SK-N-SH (cell line): Measurements from ENCODE around the gene IL18BP.

Source experiments
- CHD2 ChIP-seq: fragments of 150-350 bp; IDR thresholded peaks from 2 replicates; pipeline ENCODE4 v1.6.1; 2018; ENCODE audit warnings: low read length; ENCODE audit not compliant: partially characterized antibody
- ELF1 ChIP-seq: IDR thresholded peaks from 2 replicates; pipeline ENCODE4 v1.4.0; 2012
- EP300 ChIP-seq, 2 experiments: IDR thresholded peaks; 2 replicates each; pipeline versions ENCODE4 v1.4.0 to v1.6.1; 2012; ENCODE audit warnings: borderline replicate concordance in 1 of 2, low read depth in 1 of 2, low read length in 1 of 2
- NFIC ChIP-seq: IDR thresholded peaks from 2 replicates; pipeline ENCODE4 v1.4.0; 2012; ENCODE audit warnings: borderline replicate concordance
- RXRA ChIP-seq: IDR thresholded peaks from 2 replicates; pipeline ENCODE4 v1.4.0; 2012; ENCODE audit warnings: low read depth, mild to moderate bottlenecking, borderline replicate concordance
- TEAD4 ChIP-seq: IDR thresholded peaks from 2 replicates; pipeline ENCODE4 v1.4.0; 2012; ENCODE audit warnings: mild to moderate bottlenecking, borderline replicate concordance; ENCODE audit not compliant: insufficient read depth
- TF ChIP-seq, protein P1 (sequence below): fragments of 200-600 bp; sonication (generic); IDR thresholded peaks from 2 replicates; pipeline ENCODE4 v1.6.1; 2017; ENCODE audit warnings: antibody characterized with exemption, mild to moderate bottlenecking, moderate library complexity

DNA sequence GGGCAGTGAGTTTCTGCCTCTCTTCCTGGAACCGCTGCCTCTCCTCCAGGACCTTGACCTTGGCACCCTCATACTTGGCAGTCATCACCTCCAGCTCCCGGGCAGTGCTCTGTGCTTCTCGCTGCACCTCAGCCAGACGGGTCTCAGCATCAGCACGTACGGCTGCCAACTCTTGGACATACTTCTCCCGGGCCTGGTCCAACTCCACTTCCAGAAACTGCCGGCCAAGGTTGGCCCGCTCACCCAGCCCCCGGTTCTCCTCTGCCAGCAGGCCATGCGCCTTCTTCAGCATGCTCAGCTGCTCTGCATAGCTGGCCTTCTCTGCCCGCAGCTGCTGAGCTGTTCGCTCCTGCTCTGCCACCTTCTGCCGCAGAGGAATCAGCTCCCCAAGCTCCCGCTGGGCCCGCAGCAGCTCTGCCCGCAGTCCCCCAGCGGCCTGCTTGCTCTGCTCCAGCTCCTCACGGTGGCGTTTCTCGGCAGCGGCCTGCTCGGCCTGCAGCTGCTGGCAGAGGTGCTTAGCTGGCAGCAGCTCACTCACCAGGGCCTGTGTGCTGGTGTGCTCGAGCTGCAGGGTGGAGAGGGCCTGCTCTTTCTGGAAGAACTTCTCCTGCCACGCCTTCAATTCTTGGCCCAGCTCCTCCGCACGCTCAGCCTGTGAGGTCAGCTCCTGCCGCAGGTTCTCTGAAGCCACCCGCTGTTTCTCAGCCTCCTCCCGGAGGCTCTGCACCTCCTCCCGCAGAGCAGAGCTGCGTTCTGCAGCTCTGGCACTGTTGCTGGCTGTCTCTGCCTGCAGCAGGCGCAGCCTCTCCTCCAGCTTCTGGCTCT lies 14.4 kb downstream of the IL18BP start:
- TF ChIP-seq NFIC (no peak), TEAD4 (no peak), CHD2 (no peak), RXRA (no peak), ELF1 (no peak), EP300 (IDR thresholded peaks at IDR 0.05; ENCODE audit: borderline replicate concordance in 1 of 2, low read depth in 1 of 2, low read length in 1 of 2) (no peak)
- TF ChIP-seq, protein P1, sequence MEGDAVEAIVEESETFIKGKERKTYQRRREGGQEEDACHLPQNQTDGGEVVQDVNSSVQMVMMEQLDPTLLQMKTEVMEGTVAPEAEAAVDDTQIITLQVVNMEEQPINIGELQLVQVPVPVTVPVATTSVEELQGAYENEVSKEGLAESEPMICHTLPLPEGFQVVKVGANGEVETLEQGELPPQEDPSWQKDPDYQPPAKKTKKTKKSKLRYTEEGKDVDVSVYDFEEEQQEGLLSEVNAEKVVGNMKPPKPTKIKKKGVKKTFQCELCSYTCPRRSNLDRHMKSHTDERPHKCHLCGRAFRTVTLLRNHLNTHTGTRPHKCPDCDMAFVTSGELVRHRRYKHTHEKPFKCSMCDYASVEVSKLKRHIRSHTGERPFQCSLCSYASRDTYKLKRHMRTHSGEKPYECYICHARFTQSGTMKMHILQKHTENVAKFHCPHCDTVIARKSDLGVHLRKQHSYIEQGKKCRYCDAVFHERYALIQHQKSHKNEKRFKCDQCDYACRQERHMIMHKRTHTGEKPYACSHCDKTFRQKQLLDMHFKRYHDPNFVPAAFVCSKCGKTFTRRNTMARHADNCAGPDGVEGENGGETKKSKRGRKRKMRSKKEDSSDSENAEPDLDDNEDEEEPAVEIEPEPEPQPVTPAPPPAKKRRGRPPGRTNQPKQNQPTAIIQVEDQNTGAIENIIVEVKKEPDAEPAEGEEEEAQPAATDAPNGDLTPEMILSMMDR, result no peak
